ENCODE results near the gene ANO8. TPM values are rescaled to one million over a fixed set of nuclear protein-coding genes. Genes with fewer than 3 reads are reported as not detected.

The ANO8 gene
- total and polyA plus RNA-seq, 2 of the 8 experiments (the other 6 are each of a cell fraction or from before 2014, with no cell fraction given) = 9.5 to 20.7 TPM

GRCh38 chr19:17309198-17309964, 25.3 kb downstream of the ANO8 start, which contains the start of gene DDA1 (continued):
- no peak for TF ChIP-seq ATF2 (IDR thresholded peaks at IDR 0.05; ENCODE audit: low read length)
- no peak for TF ChIP-seq SRF (IDR thresholded peaks at IDR 0.05; ENCODE audit: low read depth, low read length)
- TF ChIP-seq EP300 (IDR thresholded peaks at IDR 0.05; ENCODE audit: borderline replicate concordance in 1 of 2, low read depth in 2 of 2, low read length in 2 of 2) = no peak
- TF ChIP-seq CEBPB (IDR thresholded peaks at IDR 0.05; ENCODE audit: low read depth, low read length) = peak; percentile 16; the same call in 1 of the 2 replicates
- no peak for TF ChIP-seq CHD1 (IDR thresholded peaks at IDR 0.05; ENCODE audit: low read depth, low read length)
- no peak for TF ChIP-seq JUN (IDR thresholded peaks at IDR 0.05; ENCODE audit: low read depth, low read length)
- no peak for TF ChIP-seq GTF2F1 (IDR thresholded peaks at IDR 0.05; ENCODE audit: borderline replicate concordance, low read depth, low read length)
- no peak for TF ChIP-seq ATF3 (IDR thresholded peaks at IDR 0.05; ENCODE audit: insufficient read depth, low read depth, low read length)
- no peak for TF ChIP-seq SIRT6 (IDR thresholded peaks at IDR 0.05; ENCODE audit: low read length)
- TF ChIP-seq TBP (IDR thresholded peaks at IDR 0.05; ENCODE audit: low read depth, low read length) = peak; percentile 16; the same call in 1 of the 2 replicates
- peak; percentile 80 for TF ChIP-seq CREB1 (IDR thresholded peaks at IDR 0.05)

All from H1 (cell line).